ENCODE measurements around the gene PRR22. TPM values are rescaled to one million over a fixed set of nuclear protein-coding genes. Genes with fewer than 3 reads are reported as not detected.

PRR22 gene
- total RNA-seq, 2 experiments from 2014 or later = 14.1 to 14.3 TPM

DNA sequence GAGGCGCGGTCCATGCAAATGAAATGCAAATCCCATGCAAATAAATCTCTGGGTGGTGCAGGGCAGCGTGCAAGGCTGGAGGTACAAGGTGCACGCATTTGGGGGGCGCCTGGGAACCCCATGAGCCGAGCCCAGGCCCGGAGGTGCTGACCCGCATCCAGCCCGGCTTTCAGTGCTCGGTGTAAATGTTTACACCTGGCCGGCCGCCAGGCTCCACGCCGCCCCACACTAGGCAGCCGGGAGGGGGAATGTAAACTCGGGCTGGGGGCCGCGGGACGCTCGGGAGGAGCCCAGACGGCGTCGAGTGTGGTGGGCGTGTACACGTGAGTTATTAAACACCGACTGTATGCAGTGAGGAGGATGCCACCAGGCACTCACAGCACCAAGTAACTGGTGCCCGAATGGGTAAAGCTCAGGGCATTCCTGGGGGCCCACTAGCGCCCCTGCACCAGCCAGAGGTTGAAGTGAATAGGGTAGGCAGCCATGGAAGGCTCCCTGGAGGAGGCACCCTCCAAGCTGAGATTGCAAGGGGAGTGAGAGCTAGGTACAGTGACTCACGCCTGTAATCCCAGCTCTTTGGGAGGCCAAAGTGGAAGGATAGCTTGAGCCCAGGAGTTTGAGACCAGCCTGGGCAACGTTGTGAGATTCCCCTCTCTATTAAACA is 37.8 kb upstream of the PRR22 start:
- no peak for DNase-seq
- H3K36me3 Mint-ChIP-seq = no peaks in the 10 kb centered on the region
- H3K4me1 Mint-ChIP-seq = peaks cover 7% of the 10 kb centered on the region
- no peaks in the 10 kb centered on the region for H3K27me3 Mint-ChIP-seq
- no peaks in the 10 kb centered on the region for H3K9me3 Mint-ChIP-seq
- no peak overlapping the region for H3K4me3 Mint-ChIP-seq
- no peak overlapping the region for H3K27ac Mint-ChIP-seq

DNA sequence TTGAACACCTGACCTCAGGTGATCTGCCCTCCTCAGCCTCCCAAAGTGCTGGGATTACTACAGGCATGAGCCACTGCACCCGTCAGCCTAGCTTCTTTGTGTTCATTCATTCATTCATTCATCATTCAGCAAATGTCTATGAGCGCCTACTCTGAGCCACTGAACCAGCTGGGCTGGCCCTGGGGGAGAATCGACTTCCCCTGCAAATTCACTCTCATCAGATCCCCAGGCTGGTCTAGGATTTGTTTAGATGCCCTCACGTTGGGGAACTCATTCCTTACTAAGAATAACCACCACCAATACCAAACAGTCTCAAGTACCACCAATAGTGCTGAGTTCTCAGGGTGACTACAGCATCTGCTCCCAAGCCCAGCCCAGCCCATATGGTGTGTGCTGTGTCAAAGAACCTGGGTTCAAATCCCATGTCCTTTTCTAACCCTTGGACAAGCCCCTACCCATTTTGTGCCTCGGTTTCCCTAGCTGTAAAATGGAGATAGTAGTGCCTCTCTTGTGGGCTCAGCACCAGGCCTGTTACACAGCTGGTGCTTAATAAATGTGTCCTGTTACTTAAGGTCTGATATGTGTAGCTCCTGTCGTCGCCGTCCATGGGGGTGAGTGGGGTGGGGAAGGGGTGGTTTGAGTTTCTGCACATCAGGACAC is 37.1 kb upstream of the PRR22 start:
- H3K27ac Mint-ChIP-seq = no peak overlapping the region
- H3K4me3 Mint-ChIP-seq = no peak overlapping the region
- H3K27me3 Mint-ChIP-seq = no peaks in the 10 kb centered on the region

DNA sequence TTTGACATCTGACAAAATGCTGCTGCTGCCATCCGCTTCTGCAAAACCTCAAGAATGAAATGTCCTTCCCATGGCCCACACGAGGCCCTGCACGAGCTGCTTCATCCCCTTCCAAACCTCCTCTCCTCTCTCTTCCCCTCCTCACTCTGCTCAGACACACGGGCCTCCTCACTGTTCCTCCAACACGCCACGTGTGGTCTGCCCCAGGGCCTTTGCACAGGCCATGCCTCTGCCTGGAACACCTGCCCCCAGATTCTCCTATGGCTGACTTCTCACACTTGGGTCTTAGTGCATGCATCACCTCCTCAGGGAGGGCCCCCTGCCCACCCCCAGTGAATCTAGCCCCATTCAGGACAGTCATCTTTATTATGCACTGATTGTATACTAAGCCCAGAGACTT is 36.2 kb upstream of the PRR22 start:
- no peaks in the 10 kb centered on the region for H3K9me3 Mint-ChIP-seq
- no peak for DNase-seq
- no peak overlapping the region for H3K4me3 Mint-ChIP-seq
- no peaks in the 10 kb centered on the region for H3K4me1 Mint-ChIP-seq
- no peak overlapping the region for H3K27ac Mint-ChIP-seq
- H3K27me3 Mint-ChIP-seq = peaks cover 4% of the 10 kb centered on the region
- H3K36me3 Mint-ChIP-seq = no peaks in the 10 kb centered on the region

More for the DNA sequence above, 37.1 kb upstream of the PRR22 start:
- no peaks in the 10 kb centered on the region for H3K36me3 Mint-ChIP-seq
- H3K9me3 Mint-ChIP-seq = no peaks in the 10 kb centered on the region
- no peak for DNase-seq
- peaks cover under 1% of the 10 kb centered on the region for H3K4me1 Mint-ChIP-seq

DNA sequence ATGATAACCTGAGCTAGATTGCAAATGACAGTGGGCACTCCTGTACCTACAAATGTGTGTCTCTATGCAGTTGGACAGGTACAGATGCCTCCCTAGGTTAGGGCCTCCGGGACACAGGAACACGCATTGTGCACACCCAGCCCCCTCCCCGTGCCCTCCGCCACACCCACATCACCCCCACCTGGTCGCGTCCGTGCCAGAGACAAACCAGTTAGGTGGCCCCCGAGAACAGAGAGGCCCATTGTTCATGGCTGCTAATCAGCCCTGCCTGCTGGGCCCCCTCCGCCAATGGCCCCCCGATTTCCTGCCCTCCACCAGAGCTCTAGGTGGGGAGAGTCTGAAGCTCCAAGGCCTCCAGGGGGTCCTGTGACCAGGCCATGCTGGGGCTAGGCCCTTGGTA is 34.0 kb upstream of the PRR22 start:
- H3K4me3 Mint-ChIP-seq = no peak overlapping the region
- H3K27ac Mint-ChIP-seq = no peak overlapping the region
- DNase-seq = no peak
- H3K9me3 Mint-ChIP-seq = no peaks in the 10 kb centered on the region
- H3K27me3 Mint-ChIP-seq = peaks cover 4% of the 10 kb centered on the region
- H3K4me1 Mint-ChIP-seq = no peaks in the 10 kb centered on the region
- no peaks in the 10 kb centered on the region for H3K36me3 Mint-ChIP-seq

DNA sequence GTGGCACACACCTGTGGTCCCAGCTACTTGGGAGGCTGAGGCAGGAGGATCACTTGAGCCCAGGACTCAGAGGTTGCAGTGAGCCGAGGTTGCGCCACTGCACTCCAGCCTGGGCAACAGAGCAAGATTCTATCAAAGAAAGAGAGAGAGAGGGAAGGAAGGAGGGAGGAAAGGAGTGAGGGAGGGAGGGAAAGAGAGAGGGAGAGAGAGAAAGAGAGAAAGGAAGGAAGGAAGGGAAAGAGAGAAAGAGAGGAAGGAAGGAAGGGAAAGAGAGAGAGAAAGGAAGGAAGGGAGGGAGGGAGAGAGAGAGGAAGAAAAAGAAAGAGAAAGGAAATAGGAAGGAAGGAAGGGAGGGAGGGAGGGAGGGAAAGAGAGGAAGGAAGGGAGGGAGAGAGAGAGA is 32.7 kb upstream of the PRR22 start:
- H3K4me3 Mint-ChIP-seq = no peak overlapping the region
- H3K27me3 Mint-ChIP-seq = peaks cover 4% of the 10 kb centered on the region
- no peak overlapping the region for H3K27ac Mint-ChIP-seq
- no peaks in the 10 kb centered on the region for H3K36me3 Mint-ChIP-seq
- H3K9me3 Mint-ChIP-seq = no peaks in the 10 kb centered on the region
- H3K4me1 Mint-ChIP-seq = no peaks in the 10 kb centered on the region
- no peak for DNase-seq

DNA sequence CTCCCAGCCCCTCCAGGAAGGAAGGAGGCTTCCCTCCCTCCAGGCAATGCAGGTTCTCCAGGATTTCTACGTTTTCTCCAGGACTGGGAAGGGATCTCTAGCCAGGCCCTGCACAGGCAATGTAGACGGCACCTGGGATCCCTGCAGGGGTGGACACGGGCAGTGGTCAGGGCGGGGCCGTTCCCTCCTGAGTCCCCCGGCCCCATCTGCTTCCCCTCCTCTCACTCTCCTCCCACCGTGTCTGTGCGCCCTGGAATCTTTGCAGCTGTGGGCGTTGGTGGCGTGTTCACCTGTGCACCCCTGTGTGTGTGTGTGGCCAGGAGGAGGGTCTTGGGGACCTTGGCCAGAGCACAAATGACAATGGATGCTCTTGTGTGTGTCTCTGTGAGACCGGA is 30.3 kb upstream of the PRR22 start:
- no peaks in the 10 kb centered on the region for H3K4me1 Mint-ChIP-seq
- peaks cover 4% of the 10 kb centered on the region for H3K27me3 Mint-ChIP-seq
- H3K36me3 Mint-ChIP-seq = no peaks in the 10 kb centered on the region
- DNase-seq = no peak
- no peaks in the 10 kb centered on the region for H3K9me3 Mint-ChIP-seq
- no peak overlapping the region for H3K4me3 Mint-ChIP-seq
- H3K27ac Mint-ChIP-seq = no peak overlapping the region

DNA sequence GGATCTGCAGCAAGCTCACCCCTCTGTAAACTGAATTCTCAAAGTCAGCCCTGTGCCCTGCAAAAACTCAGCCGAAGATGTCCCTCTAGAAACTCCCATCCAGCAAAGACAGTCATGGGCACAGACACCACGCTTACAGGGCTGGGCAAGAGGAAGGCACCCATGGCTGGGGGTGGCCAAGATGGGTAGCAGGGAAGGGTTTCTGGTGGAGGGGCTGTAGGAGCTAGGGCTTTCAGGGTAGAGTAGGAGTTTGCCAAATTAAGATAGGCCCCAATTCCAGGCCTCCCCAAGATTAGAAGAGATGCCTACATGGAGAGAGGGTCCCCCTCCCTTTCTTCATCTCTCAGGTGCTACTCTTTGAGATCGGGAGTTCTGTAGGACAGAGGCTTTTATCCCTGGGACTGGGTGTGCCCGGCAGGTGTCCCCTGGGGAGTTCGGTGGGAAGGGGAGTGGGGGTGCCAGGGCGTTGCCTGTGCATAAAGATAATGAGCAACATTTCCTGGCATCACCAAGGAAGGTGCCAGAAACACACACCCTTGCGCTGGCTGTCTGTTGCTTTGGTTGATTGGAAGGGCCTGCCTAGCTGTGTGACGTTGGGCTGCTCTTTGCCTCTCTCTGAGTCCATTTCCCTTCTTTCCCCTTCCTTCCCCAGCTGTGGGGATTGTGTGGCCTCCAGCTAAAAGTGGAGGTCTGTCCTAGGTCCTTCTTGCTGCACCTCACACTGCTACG is 29.7 kb upstream of the PRR22 start:
- no peak overlapping the region for H3K27ac Mint-ChIP-seq

DNA sequence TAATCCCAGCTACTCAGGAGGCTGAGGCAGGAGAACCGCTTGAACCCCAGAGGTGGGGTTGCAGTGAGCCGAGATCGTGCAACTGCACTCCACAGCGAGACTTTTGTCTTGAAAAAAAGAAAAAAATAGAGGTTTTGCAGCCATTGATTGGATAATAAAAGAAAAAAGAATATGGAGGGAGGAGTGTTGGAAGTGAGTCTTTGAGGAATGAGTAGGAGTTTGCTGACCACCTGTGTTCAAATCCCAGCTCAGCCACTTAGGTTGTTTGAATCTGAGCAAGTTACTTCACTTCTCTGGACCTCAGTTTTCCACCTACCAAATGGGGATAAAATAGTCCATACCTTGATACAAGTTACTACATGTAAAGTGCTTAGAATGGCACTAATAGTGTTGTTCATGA is 26.6 kb upstream of the PRR22 start:
- Mint-ChIP-seq H3K4me3 (no peak overlapping the region), H3K36me3 (no peaks in the 10 kb centered on the region), H3K9me3 (no peaks in the 10 kb centered on the region), H3K27me3 (peaks cover under 1% of the 10 kb centered on the region), H3K4me1 (no peaks in the 10 kb centered on the region), H3K27ac (no peak overlapping the region)
- no peak for DNase-seq

More for the DNA sequence above, 29.7 kb upstream of the PRR22 start:
- no peak overlapping the region for H3K4me3 Mint-ChIP-seq
- peaks cover 4% of the 10 kb centered on the region for H3K27me3 Mint-ChIP-seq
- no peaks in the 10 kb centered on the region for H3K36me3 Mint-ChIP-seq
- H3K9me3 Mint-ChIP-seq = no peaks in the 10 kb centered on the region
- DNase-seq = no peak
- no peaks in the 10 kb centered on the region for H3K4me1 Mint-ChIP-seq

DNA sequence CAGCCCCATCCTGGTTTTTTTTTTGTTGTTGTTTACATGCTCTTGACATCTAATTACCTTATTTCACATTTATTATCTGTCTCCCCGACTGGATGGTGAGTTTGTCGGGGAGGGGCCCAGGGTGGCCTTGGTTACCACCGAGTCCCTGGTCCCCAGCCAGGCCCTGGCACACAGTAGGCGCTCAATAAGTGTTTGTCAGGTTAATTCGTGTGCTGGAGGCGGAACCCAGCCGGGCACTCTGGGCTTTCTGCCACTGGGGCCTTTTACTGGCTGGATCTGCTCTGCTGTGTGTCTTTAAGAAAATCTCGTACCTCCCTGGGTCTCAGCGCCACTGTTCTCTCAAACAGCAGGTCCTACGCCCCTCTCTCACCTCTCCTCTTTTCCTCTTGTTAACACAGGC is 24.9 kb upstream of the PRR22 start:
- no peaks in the 10 kb centered on the region for H3K36me3 Mint-ChIP-seq
- no peaks in the 10 kb centered on the region for H3K4me1 Mint-ChIP-seq
- H3K27ac Mint-ChIP-seq = no peak overlapping the region
- no peak overlapping the region for H3K4me3 Mint-ChIP-seq
- peaks cover 6% of the 10 kb centered on the region for H3K27me3 Mint-ChIP-seq
- DNase-seq = no peak
- H3K9me3 Mint-ChIP-seq = no peaks in the 10 kb centered on the region

DNA sequence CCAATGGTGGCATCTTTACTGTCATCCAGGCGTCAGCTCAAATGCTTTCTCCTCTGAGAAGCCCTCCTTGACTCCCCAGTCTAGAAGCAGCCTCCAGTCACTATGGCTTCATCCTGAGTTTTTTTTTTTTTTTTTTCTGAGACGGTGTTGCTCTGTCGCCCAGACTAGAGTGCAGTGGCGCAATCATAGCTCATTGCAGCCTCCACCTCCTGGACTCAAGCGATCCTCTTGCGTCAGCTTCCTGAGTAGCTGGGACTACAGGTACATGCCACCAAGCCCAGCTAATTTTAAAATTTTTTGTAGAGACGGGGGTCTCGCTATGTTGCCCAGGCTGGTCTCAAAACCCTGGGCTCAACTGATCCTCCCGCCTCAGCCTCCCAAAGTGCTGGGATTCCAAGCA is 24.5 kb upstream of the PRR22 start:
- no peak overlapping the region for H3K4me3 Mint-ChIP-seq
- H3K27ac Mint-ChIP-seq = no peak overlapping the region
- H3K27me3 Mint-ChIP-seq = peaks cover 10% of the 10 kb centered on the region
- peaks cover 3% of the 10 kb centered on the region for H3K4me1 Mint-ChIP-seq
- no peaks in the 10 kb centered on the region for H3K36me3 Mint-ChIP-seq
- DNase-seq = no peak
- H3K9me3 Mint-ChIP-seq = no peaks in the 10 kb centered on the region

DNA sequence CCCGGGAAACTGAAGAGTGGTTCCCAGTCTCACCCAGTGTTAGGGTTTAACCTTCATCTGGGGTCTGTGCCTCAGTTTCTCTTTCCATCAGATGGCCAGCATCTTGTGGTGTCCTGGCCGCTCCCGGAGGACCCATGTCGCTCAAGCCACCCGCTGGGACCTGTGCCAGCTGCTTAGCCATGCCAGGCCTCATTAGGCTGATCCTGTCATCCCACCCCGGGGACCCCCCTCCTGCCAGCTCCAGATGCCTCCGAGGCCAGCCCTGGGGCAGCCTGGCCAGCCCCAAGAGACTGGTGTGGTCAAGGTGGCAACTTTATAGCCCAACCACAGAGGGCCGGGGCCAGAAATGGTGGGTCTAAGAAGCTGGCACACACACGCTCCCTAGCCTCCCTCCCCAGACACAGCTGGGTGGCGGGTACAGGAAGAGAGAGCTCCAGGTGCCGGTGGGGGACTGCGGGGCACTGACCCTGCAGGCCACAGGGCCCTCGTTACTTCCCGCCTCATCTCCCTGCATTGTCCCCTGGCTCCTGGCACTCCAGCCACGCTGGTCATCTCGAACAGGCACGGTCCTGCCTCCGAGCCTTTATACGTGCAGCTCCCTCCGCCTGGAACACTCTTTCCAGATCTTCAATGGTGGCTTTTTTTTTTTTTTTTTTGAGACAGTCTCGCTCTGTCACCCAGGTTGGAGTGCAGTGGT is 23.7 kb upstream of the PRR22 start:
- H3K9me3 Mint-ChIP-seq = no peaks in the 10 kb centered on the region
- no peaks in the 10 kb centered on the region for H3K36me3 Mint-ChIP-seq
- DNase-seq = no peak
- H3K4me3 Mint-ChIP-seq = no peak overlapping the region
- H3K4me1 Mint-ChIP-seq = peaks cover 9% of the 10 kb centered on the region
- H3K27me3 Mint-ChIP-seq = peaks cover 12% of the 10 kb centered on the region
- H3K27ac Mint-ChIP-seq = no peak overlapping the region

DNA sequence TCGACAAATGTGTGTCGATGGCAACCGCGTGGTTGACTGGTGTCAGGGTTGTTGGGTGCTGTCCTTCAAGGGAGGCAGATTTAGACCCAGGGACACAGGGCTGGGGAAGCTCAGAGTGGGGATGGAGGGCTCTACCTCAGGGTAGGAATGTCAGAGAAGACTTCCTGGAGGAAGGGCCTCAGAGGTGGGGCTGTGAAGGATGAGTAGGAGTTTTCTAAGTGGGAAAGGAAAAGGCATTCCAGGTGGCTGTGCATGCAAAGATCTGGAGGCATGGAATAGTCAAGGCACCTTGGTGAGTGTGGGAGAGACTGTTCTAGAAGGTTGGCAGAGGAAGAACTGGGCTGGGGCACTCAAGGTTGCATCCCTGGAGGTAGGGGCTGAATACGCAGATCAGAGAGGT is 22.4 kb upstream of the PRR22 start:
- Mint-ChIP-seq H3K27ac (no peak overlapping the region), H3K4me3 (no peak overlapping the region), H3K4me1 (peaks cover 18% of the 10 kb centered on the region), H3K9me3 (no peaks in the 10 kb centered on the region), H3K36me3 (no peaks in the 10 kb centered on the region), H3K27me3 (peaks cover 23% of the 10 kb centered on the region)
- no peak for DNase-seq

DNA sequence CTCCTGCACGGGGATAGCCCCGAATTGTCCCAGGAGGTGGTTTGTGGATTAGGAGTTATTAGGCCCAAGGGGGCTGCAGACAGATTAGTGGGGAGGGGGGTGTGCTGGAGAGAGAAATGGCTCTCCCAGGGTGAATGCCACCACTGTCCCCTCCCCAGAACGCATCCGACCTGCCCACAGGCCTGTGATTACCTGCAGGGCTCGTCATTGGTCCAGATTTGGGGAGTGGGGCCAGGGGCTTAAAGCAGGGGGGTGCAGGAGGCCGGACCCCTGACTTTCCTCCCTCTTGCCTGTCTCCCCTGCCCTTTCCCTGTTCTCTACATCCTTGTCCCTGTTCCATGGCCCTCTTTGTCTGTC is 21.6 kb upstream of the PRR22 start:
- DNase-seq = no peak
- H3K36me3 Mint-ChIP-seq = no peaks in the 10 kb centered on the region
- peaks cover 27% of the 10 kb centered on the region for H3K27me3 Mint-ChIP-seq
- no peak overlapping the region for H3K4me3 Mint-ChIP-seq
- H3K9me3 Mint-ChIP-seq = no peaks in the 10 kb centered on the region
- no peak overlapping the region for H3K27ac Mint-ChIP-seq
- peaks cover 19% of the 10 kb centered on the region for H3K4me1 Mint-ChIP-seq

DNA sequence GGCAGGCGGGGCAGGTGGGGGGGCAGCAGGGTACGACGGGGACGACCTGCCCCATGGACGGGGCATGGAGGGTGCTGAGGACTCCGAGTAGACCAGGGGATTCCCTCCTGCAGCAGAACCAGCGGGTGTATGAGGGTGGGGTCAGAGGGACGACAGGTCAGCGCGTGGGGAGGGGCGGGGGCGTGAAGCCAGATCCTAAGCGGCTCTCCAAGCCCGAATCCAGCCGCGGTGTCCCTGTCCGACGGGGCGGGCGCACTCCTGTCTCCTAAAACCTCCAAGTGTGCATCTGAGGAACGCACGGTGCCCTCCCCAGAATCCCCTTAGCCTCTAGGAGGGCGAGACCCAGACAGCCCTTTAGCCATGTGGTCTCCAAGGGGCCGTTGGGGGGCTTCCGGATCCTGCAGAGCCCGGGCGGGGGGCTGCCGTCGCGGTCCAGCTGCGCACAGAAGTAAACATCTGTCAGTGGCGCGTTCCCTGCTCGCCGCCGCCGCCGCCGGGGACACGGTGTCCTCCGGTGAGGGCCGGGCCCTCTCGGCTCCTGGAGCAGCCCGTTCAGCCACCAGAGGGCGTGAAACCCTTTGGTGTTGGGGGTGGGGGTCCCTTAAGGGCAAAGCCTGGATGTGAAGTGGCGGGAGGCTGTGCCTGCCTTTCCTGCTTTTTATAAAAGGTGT is 21.1 kb upstream of the PRR22 start:
- H3K4me3 Mint-ChIP-seq = no peak overlapping the region
- H3K9me3 Mint-ChIP-seq = no peaks in the 10 kb centered on the region
- H3K36me3 Mint-ChIP-seq = no peaks in the 10 kb centered on the region
- peak; percentile 70 for DNase-seq
- no peak overlapping the region for H3K27ac Mint-ChIP-seq
- peaks cover 19% of the 10 kb centered on the region for H3K4me1 Mint-ChIP-seq
- peaks cover 33% of the 10 kb centered on the region for H3K27me3 Mint-ChIP-seq

Data from activated naive CD8-positive, alpha-beta T cell treated with anti-CD3 and anti-CD28 coated beads for 36 hours (primary cell).